Lower leg skin (tissue), 4 donors: ENCODE data around the gene PDE3B. TPM values are rescaled to one million over a fixed set of nuclear protein-coding genes. Genes with fewer than 3 reads are reported as not detected.
"Not testable (repeated sequence)": the region's sequence is repeated elsewhere in the genome, so short reads cannot be mapped to it uniquely, and the experiment has no call there.

ENCODE experiments used
- DNase-seq, 2 donors: peaks; one replicate each; pipeline ENCODE4 v3.0.0-alpha.2; 2019; ENCODE audit warnings: low spot score in 2 of 2
- H3K4me3 ChIP-seq: fragments of 200-600 bp; sonication (generic); 2 replicates; pipeline ENCODE4 v1.5.1; 2017; ENCODE audit warnings: mild to moderate bottlenecking, low read depth; ENCODE audit not compliant: poor library complexity, severe bottlenecking
- CTCF ChIP-seq, 3 donors: fragments of 450-650 bp; IDR thresholded peaks; one replicate each; pipeline ENCODE4 v1.5.1; 2016; ENCODE audit warnings: antibody characterized with exemption in 3 of 3, mild to moderate bottlenecking in 3 of 3, moderate library complexity in 2 of 3
- POLR2A ChIP-seq, 2 donors: fragments of 450-650 bp; IDR thresholded peaks; one replicate each; pipeline ENCODE4 v1.6.1; 2016 to 2017; ENCODE audit warnings: antibody characterized with exemption in 2 of 2, mild to moderate bottlenecking in 1 of 2, moderate library complexity in 1 of 2
- WGBS, 2 donors: methylation state at CpG; one replicate each; pipeline ENCODE4 v1.1.5; 2018; 5-methylcytosine and 5-hydroxymethylcytosine counted together
- intact Hi-C: fragments of 100-400 bp; cut with DNase I; formaldehyde crosslinking; loops from one replicate; pipeline ENCODE4 v1.15.0; 2023; ENCODE audit warnings: low total_unique reads
- total RNA-seq, 4 donors: library from RNA; depleted of rRNA; stranded (reverse); fragments of >200 nt; gene quantifications; one replicate each; pipeline ENCODE4 v1.1.0, GENCODE V29; 2016

PDE3B gene
- total RNA-seq, 4 donors from 2014 or later: 0.88 to 4.3 (median 2.1) TPM

- intact Hi-C loops: no loop called here
- no peak for DNase-seq
- no peak overlapping the region for H3K4me3 ChIP-seq
- TF ChIP-seq CTCF (IDR thresholded peaks at IDR 0.05) (no peak), POLR2A (IDR thresholded peaks at IDR 0.05) (no peak)
Measured at GRCh38 chr11:14751975-14752407, 108.4 kb downstream of the PDE3B start.

GRCh38 chr11:14755140-14755539 lies 111.5 kb downstream of the PDE3B start:
- WGBS, 2 donors: 67 to 73% methylated on average over 3 of the region's 3 CpGs
- no peak for TF ChIP-seq POLR2A (IDR thresholded peaks at IDR 0.05)
- no peak for TF ChIP-seq CTCF (IDR thresholded peaks at IDR 0.05)
- no peak overlapping the region for H3K4me3 ChIP-seq
- DNase-seq: no peak
- intact Hi-C loops: no loop called here

GRCh38 chr11:14756349-14756748 lies 112.7 kb downstream of the PDE3B start:
- intact Hi-C loops: no loop called here
- no peak for DNase-seq
- 83 to 84% methylated on average over 4 of the region's 4 CpGs for WGBS, 2 donors
- no peak overlapping the region for H3K4me3 ChIP-seq
- TF ChIP-seq CTCF (IDR thresholded peaks at IDR 0.05) (no peak), POLR2A (IDR thresholded peaks at IDR 0.05) (no peak)

- intact Hi-C loops, H3K4me3 ChIP-seq, DNase-seq: not testable (repeated sequence)
- 80 to 83% methylated on average over 9 of the region's 9 CpGs for WGBS, 2 donors
Measured at GRCh38 chr11:14759300-14760012, 115.9 kb downstream of the PDE3B start.

GRCh38 chr11:14764179-14764578 lies 120.6 kb downstream of the PDE3B start:
- H3K4me3 ChIP-seq: no peak overlapping the region
- intact Hi-C loops: no loop called here
- TF ChIP-seq POLR2A (IDR thresholded peaks at IDR 0.05) (no peak), CTCF (IDR thresholded peaks at IDR 0.05) (no peak)
- 94 to 100% methylated on average over 1 of the region's 1 CpG for WGBS, 2 donors
- no peak for DNase-seq

- intact Hi-C loops: no loop called here
- 69 to 77% methylated on average over 6 of the region's 6 CpGs for WGBS, 2 donors
- no peak overlapping the region for H3K4me3 ChIP-seq
- DNase-seq: no peak
- TF ChIP-seq POLR2A (IDR thresholded peaks at IDR 0.05) (no peak), CTCF (IDR thresholded peaks at IDR 0.05) (no peak)
Measured at GRCh38 chr11:14764579-14765527, 121.2 kb downstream of the PDE3B start.
